MCF 10A (cell line): Measurements from ENCODE around the gene SMIM20. TPM values are rescaled to one million over a fixed set of nuclear protein-coding genes. Genes with fewer than 3 reads are reported as not detected.

ENCODE experiments used
- BruUV-seq: library from RNA; stranded (reverse); fragments of 400-500 nt; replicated peaks from 2 replicates; lab custom pipeline; 2021; lab: Mats Ljungman, UMichigan
- CTCF ChIA-PET: fragments of 300-600 bp; sonication (Branson Sonifier 250); formaldehyde crosslinking; extraction: SDS; loops from one replicate; lab custom pipeline; 2021; ENCODE audit warnings: antibody characterized with exemption, inconsistent platforms; lab: Yijun Ruan, JAX
- POLR2A ChIA-PET: fragments of 300-600, 350-650 bp; sonication (Branson Sonifier 250); formaldehyde crosslinking; extraction: SDS; loops from one replicate; lab custom pipeline; 2020; ENCODE audit warnings: antibody characterized with exemption, inconsistent platforms; lab: Yijun Ruan, JAX
- DNase-seq: peaks from one replicate; pipeline ENCODE4 v3.0.0-alpha.2; 2018; ENCODE audit not compliant: unreplicated experiment
- H3K27ac Mint-ChIP-seq: one replicate; pipeline ENCODE4 v1.8.0; 2022; ENCODE audit warnings: mild to moderate bottlenecking, low read depth, mixed read lengths; ENCODE audit not compliant: unreplicated experiment
- H3K27me3 Mint-ChIP-seq: one replicate; pipeline ENCODE4 v1.8.0; 2022; ENCODE audit warnings: mixed read lengths; ENCODE audit not compliant: insufficient read depth, unreplicated experiment
- H3K36me3 Mint-ChIP-seq: one replicate; pipeline ENCODE4 v1.8.0; 2022; ENCODE audit warnings: mild to moderate bottlenecking, moderate library complexity, mixed read lengths; ENCODE audit not compliant: insufficient read depth, unreplicated experiment
- H3K4me1 Mint-ChIP-seq: one replicate; pipeline ENCODE4 v1.8.0; 2022; ENCODE audit warnings: mixed read lengths; ENCODE audit not compliant: insufficient read depth, unreplicated experiment
- H3K4me3 Mint-ChIP-seq: one replicate; pipeline ENCODE4 v1.8.0; 2022; ENCODE audit warnings: mild to moderate bottlenecking, moderate library complexity, mixed read lengths; ENCODE audit not compliant: unreplicated experiment
- H3K9me3 Mint-ChIP-seq: one replicate; pipeline ENCODE4 v1.8.0; 2022; ENCODE audit warnings: mixed read lengths; ENCODE audit not compliant: unreplicated experiment
- CTCF ChIP-seq: fragments of 200-600 bp; IDR thresholded peaks from one replicate; pipeline ENCODE4 v1.8.0; 2022; ENCODE audit warnings: antibody characterized with exemption, mild to moderate bottlenecking; ENCODE audit not compliant: unreplicated experiment
- intact Hi-C: fragments of 100-400 bp; cut with micrococcal nuclease; formaldehyde crosslinking; loops from 2 replicates; pipeline ENCODE4 v1.14.1; 2022
- total RNA-seq: library from RNA; stranded (reverse); gene quantifications from 2 replicates; pipeline ENCODE4 v1.2.3, GENCODE V29; 2022

SMIM20 gene
- total RNA-seq, 1 experiment from 2014 or later: 38.2 TPM

- Mint-ChIP-seq H3K9me3 (no peaks in the 10 kb centered on the region), H3K27me3 (no peaks in the 10 kb centered on the region), H3K4me3 (no peak overlapping the region), H3K27ac (no peak overlapping the region), H3K36me3 (no peaks in the 10 kb centered on the region), H3K4me1 (no peaks in the 10 kb centered on the region)
- DNase-seq: no peak
- POLR2A ChIA-PET: no interaction called here
- no peak for TF ChIP-seq CTCF
- BruUV-seq: no TSS peak
- intact Hi-C loops: no loop called here
- CTCF ChIA-PET: no interaction called here
These were observed 38.7 kb upstream of the SMIM20 start for GRCh38 chr4:25875281-25875745.

GRCh38 chr4:25878676-25879075 is 35.3 kb upstream of the SMIM20 start:
- H3K36me3 Mint-ChIP-seq: no peaks in the 10 kb centered on the region
- H3K4me3 Mint-ChIP-seq: no peak overlapping the region
- POLR2A ChIA-PET: no interaction called here
- CTCF ChIA-PET: interaction anchor here (0.6 to 1.3 kb wide), 2 partner anchors 9 to 14 kb away, joined by 3 to 5 read pairs; no protein-coding TSS in a partner anchor
- no peaks in the 10 kb centered on the region for H3K4me1 Mint-ChIP-seq
- no peak for TF ChIP-seq CTCF
- no peak overlapping the region for H3K27ac Mint-ChIP-seq
- no TSS peak for BruUV-seq
- H3K27me3 Mint-ChIP-seq: no peaks in the 10 kb centered on the region
- H3K9me3 Mint-ChIP-seq: no peaks in the 10 kb centered on the region
- no peak for DNase-seq
- intact Hi-C loops: no loop called here

- H3K4me3 Mint-ChIP-seq: no peak overlapping the region
- peaks cover 4% of the 10 kb centered on the region for H3K4me1 Mint-ChIP-seq
- no peaks in the 10 kb centered on the region for H3K36me3 Mint-ChIP-seq
- ChIA-PET CTCF (interaction anchor here (1.3 kb wide), 1 partner anchor 10 kb away, joined by 5 read pairs; no protein-coding TSS in a partner anchor), POLR2A (no interaction called here)
- DNase-seq: no peak
- no TSS peak for BruUV-seq
- intact Hi-C loops: no loop called here
- H3K27ac Mint-ChIP-seq: no peak overlapping the region
- no peak for TF ChIP-seq CTCF
- H3K9me3 Mint-ChIP-seq: no peaks in the 10 kb centered on the region
- no peaks in the 10 kb centered on the region for H3K27me3 Mint-ChIP-seq
These were observed 34.9 kb upstream of the SMIM20 start for GRCh38 chr4:25879091-25879584.

GRCh38 chr4:25879587-25879986 is 34.4 kb upstream of the SMIM20 start:
- H3K4me1 Mint-ChIP-seq: peaks cover 8% of the 10 kb centered on the region
- no peaks in the 10 kb centered on the region for H3K27me3 Mint-ChIP-seq
- ChIA-PET POLR2A (no interaction called here), CTCF (interaction anchor here (1.3 kb wide), 1 partner anchor 10 kb away, joined by 5 read pairs; no protein-coding TSS in a partner anchor)
- DNase-seq: no peak
- no peaks in the 10 kb centered on the region for H3K36me3 Mint-ChIP-seq
- no peak overlapping the region for H3K27ac Mint-ChIP-seq
- no TSS peak for BruUV-seq
- TF ChIP-seq CTCF: no peak
- H3K4me3 Mint-ChIP-seq: no peak overlapping the region
- no peaks in the 10 kb centered on the region for H3K9me3 Mint-ChIP-seq
- intact Hi-C loops: no loop called here
